WTC11 (cell line): Measurements from ENCODE around the gene CD300H. TPM values are rescaled to one million over a fixed set of nuclear protein-coding genes. Genes with fewer than 3 reads are reported as not detected.

Experiments used
- ATAC-seq: fragments of 200-7000 bp; cut with Tn5 transposase; 2 replicates; pipeline ENCODE4 v1.10.0; 2021; ENCODE audit warnings: mild to moderate bottlenecking, moderate library complexity
- CTCF ChIA-PET: fragments of 300-600 bp; sonication (Branson Sonifier 250); formaldehyde crosslinking; loops from one replicate; lab custom pipeline; 2021; ENCODE audit warnings: antibody characterized with exemption; lab: Charles Lee
- POLR2A ChIA-PET: fragments of 350-600 bp; sonication (Branson Sonifier 250); formaldehyde crosslinking; loops from one replicate; lab custom pipeline; 2021; ENCODE audit warnings: antibody characterized with exemption; lab: Charles Lee
- DNase-seq: peaks from one replicate; pipeline ENCODE4 v3.0.0; 2021; ENCODE audit warnings: low spot score
- H3K27ac Mint-ChIP-seq: 2 replicates; pipeline ENCODE4 v1.8.0; 2021; ENCODE audit warnings: mixed read lengths
- H3K27me3 Mint-ChIP-seq: 2 replicates; pipeline ENCODE4 v1.8.0; 2021; ENCODE audit warnings: low read depth, mild to moderate bottlenecking, moderate library complexity, mixed read lengths
- H3K36me3 Mint-ChIP-seq: 2 replicates; pipeline ENCODE4 v1.8.0; 2021; ENCODE audit warnings: mixed read lengths
- H3K4me1 Mint-ChIP-seq: 2 replicates; pipeline ENCODE4 v1.8.0; 2022; ENCODE audit warnings: mixed read lengths
- H3K4me3 Mint-ChIP-seq: 2 replicates; pipeline ENCODE4 v1.8.0; 2021; ENCODE audit warnings: mild to moderate bottlenecking, moderate library complexity, mixed read lengths
- H3K9me3 Mint-ChIP-seq: 2 replicates; pipeline ENCODE4 v1.8.0; 2021; ENCODE audit warnings: mixed read lengths
- ATF1 ChIP-seq: sonication (generic); formaldehyde crosslinking; IDR thresholded peaks from 2 replicates; pipeline ENCODE4 v1.8.1; 2023; ENCODE audit warnings: mild to moderate bottlenecking, moderate library complexity, missing genetic modification reagents
- CREB1 ChIP-seq: sonication (generic); formaldehyde crosslinking; IDR thresholded peaks from 2 replicates; pipeline ENCODE4 v1.8.0; 2023; ENCODE audit warnings: mild to moderate bottlenecking, missing genetic modification reagents
- FOXJ3 ChIP-seq: sonication (generic); formaldehyde crosslinking; IDR thresholded peaks from 2 replicates; pipeline ENCODE4 v1.9.0; 2021; ENCODE audit warnings: missing genetic modification reagents, mild to moderate bottlenecking, borderline replicate concordance
- GRHL2 ChIP-seq: fragments of 250-450 bp; sonication (Bioruptor Pico); IDR thresholded peaks from 2 replicates; pipeline ENCODE4 v1.8.0; 2022; ENCODE audit warnings: mild to moderate bottlenecking, moderate library complexity; ENCODE audit not compliant: insufficient replicate concordance, severe bottlenecking
- MYBL2 ChIP-seq: sonication (generic); formaldehyde crosslinking; IDR thresholded peaks from 2 replicates; pipeline ENCODE4 v1.8.1; 2023; ENCODE audit warnings: mild to moderate bottlenecking, moderate library complexity, missing genetic modification reagents
- NFATC4 ChIP-seq: fragments of 250-450 bp; sonication (Bioruptor Pico); IDR thresholded peaks from 2 replicates; pipeline ENCODE4 v1.9.0; 2021; ENCODE audit warnings: mild to moderate bottlenecking
- NR3C1 ChIP-seq: sonication (generic); formaldehyde crosslinking; conservative IDR thresholded peaks from 2 replicates; pipeline ENCODE4 v1.8.1; 2023; ENCODE audit warnings: low read depth, mild to moderate bottlenecking, missing genetic modification reagents
- PRRX2 ChIP-seq: fragments of 250-450 bp; sonication (Bioruptor Pico); IDR thresholded peaks from 2 replicates; pipeline ENCODE4 v1.8.0; 2021; ENCODE audit warnings: mild to moderate bottlenecking
- RORB ChIP-seq: fragments of 250-450 bp; sonication (Bioruptor Pico); IDR thresholded peaks from 2 replicates; pipeline ENCODE4 v1.9.0; 2021; ENCODE audit warnings: mild to moderate bottlenecking
- SP1 ChIP-seq: sonication (generic); formaldehyde crosslinking; conservative IDR thresholded peaks from 2 replicates; pipeline ENCODE4 v1.8.1; 2022; ENCODE audit warnings: missing genetic modification reagents
- TEAD1 ChIP-seq: sonication (generic); formaldehyde crosslinking; IDR thresholded peaks from 2 replicates; pipeline ENCODE4 v1.8.0; 2022; ENCODE audit warnings: mild to moderate bottlenecking, missing genetic modification reagents
- ZNF138 ChIP-seq: sonication (generic); formaldehyde crosslinking; conservative IDR thresholded peaks from 2 replicates; pipeline ENCODE4 v1.8.1; 2022; ENCODE audit warnings: mild to moderate bottlenecking, moderate library complexity, missing genetic modification reagents
- ZNF263 ChIP-seq: sonication (generic); formaldehyde crosslinking; IDR thresholded peaks from 2 replicates; pipeline ENCODE4 v1.8.1; 2022; ENCODE audit warnings: low read depth, mild to moderate bottlenecking, moderate library complexity, missing genetic modification reagents
- ZNF317 ChIP-seq: sonication (generic); formaldehyde crosslinking; IDR thresholded peaks from 2 replicates; pipeline ENCODE4 v1.8.1; 2023; ENCODE audit warnings: low read depth, mild to moderate bottlenecking, moderate library complexity, missing genetic modification reagents, borderline replicate concordance
- ZNF416 ChIP-seq: fragments of 250-450 bp; sonication (Bioruptor Pico); IDR thresholded peaks from 2 replicates; pipeline ENCODE4 v1.9.0; 2021; ENCODE audit warnings: mild to moderate bottlenecking, inconsistent platforms
- total RNA-seq: library from RNA; stranded (reverse); gene quantifications from 3 replicates; pipeline ENCODE4 v1.2.3, GENCODE V29; 2021
- TF ChIP-seq, protein P1 (sequence below): sonication (generic); formaldehyde crosslinking; conservative IDR thresholded peaks from 2 replicates; pipeline ENCODE4 v1.8.1; 2022; ENCODE audit warnings: mild to moderate bottlenecking, missing genetic modification reagents
- TF ChIP-seq, protein P2 (sequence below): fragments of 250-450 bp; sonication (Bioruptor Pico); IDR thresholded peaks from 2 replicates; pipeline ENCODE4 v2.1.2; 2022; ENCODE audit warnings: mild to moderate bottlenecking, moderate library complexity
- TF ChIP-seq, protein P3 (sequence below): sonication (generic); formaldehyde crosslinking; IDR thresholded peaks from 2 replicates; pipeline ENCODE4 v1.8.1; 2023; ENCODE audit warnings: mild to moderate bottlenecking, missing genetic modification reagents, moderate library complexity
- TF ChIP-seq, protein P4 (sequence below): fragments of 250-450 bp; sonication (Bioruptor Pico); IDR thresholded peaks from 2 replicates; pipeline ENCODE4 v1.8.0; 2021; ENCODE audit warnings: mild to moderate bottlenecking
- TF ChIP-seq, protein P5 (sequence below): fragments of 250-450 bp; sonication (Bioruptor Pico); conservative IDR thresholded peaks from 2 replicates; pipeline ENCODE4 v1.9.0; 2021; ENCODE audit warnings: mild to moderate bottlenecking
- TF ChIP-seq, protein P6 (sequence below): sonication (generic); formaldehyde crosslinking; IDR thresholded peaks from 2 replicates; pipeline ENCODE4 v1.8.1; 2022; ENCODE audit warnings: missing genetic modification reagents, borderline replicate concordance
- TF ChIP-seq, protein P7 (sequence below): sonication (generic); formaldehyde crosslinking; IDR thresholded peaks from 2 replicates; pipeline ENCODE4 v1.8.0; 2022; ENCODE audit warnings: missing genetic modification reagents
- TF ChIP-seq, protein P8 (sequence below): sonication (generic); formaldehyde crosslinking; IDR thresholded peaks from 2 replicates; pipeline ENCODE4 v1.8.1; 2023; ENCODE audit warnings: mild to moderate bottlenecking, missing genetic modification reagents

The CD300H gene
- total RNA-seq, 1 experiment from 2014 or later, result not detected

DNA sequence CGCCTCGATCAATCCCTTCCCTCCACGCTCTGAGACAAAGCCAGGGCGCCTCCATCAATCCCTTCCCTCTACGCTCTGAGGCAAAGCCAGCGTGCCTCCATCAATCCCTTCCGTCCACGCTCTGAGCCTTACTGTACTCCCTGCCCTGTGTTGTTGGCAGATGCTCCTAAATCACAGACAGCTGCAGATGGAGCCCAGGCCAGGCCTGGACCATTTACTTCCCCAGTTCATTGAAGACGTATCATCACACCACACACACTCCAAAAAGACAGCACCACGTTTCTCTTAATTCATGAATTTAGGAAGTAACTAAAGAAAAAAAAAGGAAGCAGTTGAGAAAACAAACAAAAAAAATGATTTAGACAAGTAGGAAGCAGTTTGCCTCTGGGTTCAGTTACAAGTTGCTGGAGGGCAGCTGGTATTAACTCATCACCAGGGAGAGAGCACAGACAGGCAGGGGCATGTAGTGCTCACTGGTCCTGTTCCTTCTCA lies 32.2 kb upstream of the CD300H start:
- DNase-seq (no peak), ATAC-seq (no peak)
- Mint-ChIP-seq H3K27ac (no peak overlapping the region), H3K36me3 (no peaks in the 10 kb centered on the region), H3K4me1 (peaks cover 7% of the 10 kb centered on the region), H3K27me3 (peaks cover 7% of the 10 kb centered on the region), H3K4me3 (no peak overlapping the region), H3K9me3 (no peaks in the 10 kb centered on the region)
- POLR2A ChIA-PET, result no interaction called here
- CTCF ChIA-PET, result interaction anchor here (1.3 kb wide), 1 partner anchor 231 kb away, joined by 3 read pairs; no protein-coding TSS in a partner anchor
- TF ChIP-seq, protein P1, sequence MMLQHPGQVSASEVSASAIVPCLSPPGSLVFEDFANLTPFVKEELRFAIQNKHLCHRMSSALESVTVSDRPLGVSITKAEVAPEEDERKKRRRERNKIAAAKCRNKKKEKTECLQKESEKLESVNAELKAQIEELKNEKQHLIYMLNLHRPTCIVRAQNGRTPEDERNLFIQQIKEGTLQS (CRISPR knock-in tag), result no peak
- TF ChIP-seq ZNF317 (CRISPR knock-in tag), result no peak
- TF ChIP-seq, protein P2, sequence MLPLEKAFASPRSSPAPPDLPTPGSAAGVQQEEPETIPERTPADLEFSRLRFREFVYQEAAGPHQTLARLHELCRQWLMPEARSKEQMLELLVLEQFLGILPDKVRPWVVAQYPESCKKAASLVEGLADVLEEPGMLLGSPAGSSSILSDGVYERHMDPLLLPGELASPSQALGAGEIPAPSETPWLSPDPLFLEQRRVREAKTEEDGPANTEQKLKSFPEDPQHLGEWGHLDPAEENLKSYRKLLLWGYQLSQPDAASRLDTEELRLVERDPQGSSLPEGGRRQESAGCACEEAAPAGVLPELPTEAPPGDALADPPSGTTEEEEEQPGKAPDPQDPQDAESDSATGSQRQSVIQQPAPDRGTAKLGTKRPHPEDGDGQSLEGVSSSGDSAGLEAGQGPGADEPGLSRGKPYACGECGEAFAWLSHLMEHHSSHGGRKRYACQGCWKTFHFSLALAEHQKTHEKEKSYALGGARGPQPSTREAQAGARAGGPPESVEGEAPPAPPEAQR (CRISPR knock-in tag), result no peak
- TF ChIP-seq NFATC4, result no peak
- TF ChIP-seq, protein P3, sequence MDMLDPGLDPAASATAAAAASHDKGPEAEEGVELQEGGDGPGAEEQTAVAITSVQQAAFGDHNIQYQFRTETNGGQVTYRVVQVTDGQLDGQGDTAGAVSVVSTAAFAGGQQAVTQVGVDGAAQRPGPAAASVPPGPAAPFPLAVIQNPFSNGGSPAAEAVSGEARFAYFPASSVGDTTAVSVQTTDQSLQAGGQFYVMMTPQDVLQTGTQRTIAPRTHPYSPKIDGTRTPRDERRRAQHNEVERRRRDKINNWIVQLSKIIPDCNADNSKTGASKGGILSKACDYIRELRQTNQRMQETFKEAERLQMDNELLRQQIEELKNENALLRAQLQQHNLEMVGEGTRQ, result no peak
- no peak for TF ChIP-seq GRHL2 (CRISPR knock-in tag)
- TF ChIP-seq, protein P4, sequence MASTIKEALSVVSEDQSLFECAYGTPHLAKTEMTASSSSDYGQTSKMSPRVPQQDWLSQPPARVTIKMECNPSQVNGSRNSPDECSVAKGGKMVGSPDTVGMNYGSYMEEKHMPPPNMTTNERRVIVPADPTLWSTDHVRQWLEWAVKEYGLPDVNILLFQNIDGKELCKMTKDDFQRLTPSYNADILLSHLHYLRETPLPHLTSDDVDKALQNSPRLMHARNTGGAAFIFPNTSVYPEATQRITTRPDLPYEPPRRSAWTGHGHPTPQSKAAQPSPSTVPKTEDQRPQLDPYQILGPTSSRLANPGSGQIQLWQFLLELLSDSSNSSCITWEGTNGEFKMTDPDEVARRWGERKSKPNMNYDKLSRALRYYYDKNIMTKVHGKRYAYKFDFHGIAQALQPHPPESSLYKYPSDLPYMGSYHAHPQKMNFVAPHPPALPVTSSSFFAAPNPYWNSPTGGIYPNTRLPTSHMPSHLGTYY (CRISPR knock-in tag), result no peak
- no peak for TF ChIP-seq PRRX2 (CRISPR knock-in tag)
- TF ChIP-seq, protein P5, sequence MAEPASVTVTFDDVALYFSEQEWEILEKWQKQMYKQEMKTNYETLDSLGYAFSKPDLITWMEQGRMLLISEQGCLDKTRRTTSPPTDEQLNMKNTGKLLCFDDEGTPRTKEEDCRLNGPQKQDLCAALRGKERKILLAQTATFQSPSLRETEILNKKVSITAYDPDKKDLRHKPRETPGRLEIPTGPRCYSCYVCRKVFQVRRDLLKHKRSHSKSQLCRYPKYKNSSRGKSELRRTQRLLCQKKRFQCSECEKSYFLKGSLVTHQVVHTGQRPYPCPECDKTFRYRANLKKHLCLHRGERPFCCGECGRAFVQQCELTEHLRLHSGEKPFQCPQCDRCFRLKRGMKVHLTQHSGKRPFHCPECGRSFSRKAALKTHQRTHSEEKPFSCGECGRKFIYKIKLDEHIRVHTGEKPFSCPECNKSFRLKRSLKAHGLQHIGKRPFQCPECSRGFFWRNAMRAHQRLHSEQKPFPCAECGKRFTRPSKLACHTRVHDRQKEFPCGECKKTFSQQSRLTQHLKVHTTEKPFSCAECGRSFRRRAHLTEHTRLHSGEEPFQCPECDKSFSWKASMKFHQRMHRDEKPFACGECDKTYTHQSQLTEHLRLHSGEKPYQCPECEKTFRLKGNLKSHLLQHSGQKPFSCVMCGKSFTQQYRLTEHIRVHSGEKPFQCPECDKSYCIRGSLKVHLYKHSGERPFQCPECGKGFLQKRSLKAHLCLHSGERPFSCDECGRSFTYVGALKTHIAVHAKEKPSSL (CRISPR knock-in tag), result no peak
- TF ChIP-seq, protein P6, sequence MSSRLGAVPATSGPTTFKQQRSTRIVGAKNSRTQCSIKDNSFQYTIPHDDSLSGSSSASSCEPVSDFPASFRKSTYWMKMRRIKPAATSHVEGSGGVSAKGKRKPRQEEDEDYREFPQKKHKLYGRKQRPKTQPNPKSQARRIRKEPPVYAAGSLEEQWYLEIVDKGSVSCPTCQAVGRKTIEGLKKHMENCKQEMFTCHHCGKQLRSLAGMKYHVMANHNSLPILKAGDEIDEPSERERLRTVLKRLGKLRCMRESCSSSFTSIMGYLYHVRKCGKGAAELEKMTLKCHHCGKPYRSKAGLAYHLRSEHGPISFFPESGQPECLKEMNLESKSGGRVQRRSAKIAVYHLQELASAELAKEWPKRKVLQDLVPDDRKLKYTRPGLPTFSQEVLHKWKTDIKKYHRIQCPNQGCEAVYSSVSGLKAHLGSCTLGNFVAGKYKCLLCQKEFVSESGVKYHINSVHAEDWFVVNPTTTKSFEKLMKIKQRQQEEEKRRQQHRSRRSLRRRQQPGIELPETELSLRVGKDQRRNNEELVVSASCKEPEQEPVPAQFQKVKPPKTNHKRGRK (CRISPR knock-in tag), result no peak
- no peak for TF ChIP-seq CREB1 (CRISPR knock-in tag)
- no peak for TF ChIP-seq NR3C1 (CRISPR knock-in tag)

DNA sequence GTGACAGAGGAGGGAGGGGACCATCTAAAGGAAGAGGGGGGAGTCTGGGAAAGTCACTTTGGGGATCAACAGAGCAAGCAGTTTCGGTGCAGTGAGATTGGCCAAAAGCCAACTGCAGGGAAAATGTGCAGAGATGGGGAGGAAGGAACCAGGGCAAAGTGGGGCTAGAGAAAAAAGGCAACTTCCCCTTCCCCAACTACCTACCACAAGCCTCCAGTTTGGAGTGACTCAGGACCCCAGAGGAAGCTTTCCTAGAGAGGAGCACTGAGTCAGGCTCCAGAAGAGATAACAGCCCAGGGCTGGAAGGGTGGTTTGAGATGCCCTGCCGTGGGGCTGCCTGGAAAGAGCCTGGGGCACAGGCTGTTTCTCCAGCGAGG lies 31.7 kb upstream of the CD300H start:
- no peaks in the 10 kb centered on the region for H3K36me3 Mint-ChIP-seq
- peaks cover 7% of the 10 kb centered on the region for H3K27me3 Mint-ChIP-seq
- H3K9me3 Mint-ChIP-seq, result no peaks in the 10 kb centered on the region
- ATAC-seq (no peak), DNase-seq (no peak)
- no peak overlapping the region for H3K4me3 Mint-ChIP-seq
- POLR2A ChIA-PET, result no interaction called here
- peaks cover 7% of the 10 kb centered on the region for H3K4me1 Mint-ChIP-seq
- CTCF ChIA-PET, result interaction anchor here (1.3 kb wide), 1 partner anchor 231 kb away, joined by 3 read pairs; no protein-coding TSS in a partner anchor
- H3K27ac Mint-ChIP-seq, result no peak overlapping the region
- no peak for TF ChIP-seq SP1 (CRISPR knock-in tag)
- TF ChIP-seq MYBL2 (CRISPR knock-in tag), result no peak
- TF ChIP-seq ZNF138 (CRISPR knock-in tag), result no peak
- TF ChIP-seq, protein P7, sequence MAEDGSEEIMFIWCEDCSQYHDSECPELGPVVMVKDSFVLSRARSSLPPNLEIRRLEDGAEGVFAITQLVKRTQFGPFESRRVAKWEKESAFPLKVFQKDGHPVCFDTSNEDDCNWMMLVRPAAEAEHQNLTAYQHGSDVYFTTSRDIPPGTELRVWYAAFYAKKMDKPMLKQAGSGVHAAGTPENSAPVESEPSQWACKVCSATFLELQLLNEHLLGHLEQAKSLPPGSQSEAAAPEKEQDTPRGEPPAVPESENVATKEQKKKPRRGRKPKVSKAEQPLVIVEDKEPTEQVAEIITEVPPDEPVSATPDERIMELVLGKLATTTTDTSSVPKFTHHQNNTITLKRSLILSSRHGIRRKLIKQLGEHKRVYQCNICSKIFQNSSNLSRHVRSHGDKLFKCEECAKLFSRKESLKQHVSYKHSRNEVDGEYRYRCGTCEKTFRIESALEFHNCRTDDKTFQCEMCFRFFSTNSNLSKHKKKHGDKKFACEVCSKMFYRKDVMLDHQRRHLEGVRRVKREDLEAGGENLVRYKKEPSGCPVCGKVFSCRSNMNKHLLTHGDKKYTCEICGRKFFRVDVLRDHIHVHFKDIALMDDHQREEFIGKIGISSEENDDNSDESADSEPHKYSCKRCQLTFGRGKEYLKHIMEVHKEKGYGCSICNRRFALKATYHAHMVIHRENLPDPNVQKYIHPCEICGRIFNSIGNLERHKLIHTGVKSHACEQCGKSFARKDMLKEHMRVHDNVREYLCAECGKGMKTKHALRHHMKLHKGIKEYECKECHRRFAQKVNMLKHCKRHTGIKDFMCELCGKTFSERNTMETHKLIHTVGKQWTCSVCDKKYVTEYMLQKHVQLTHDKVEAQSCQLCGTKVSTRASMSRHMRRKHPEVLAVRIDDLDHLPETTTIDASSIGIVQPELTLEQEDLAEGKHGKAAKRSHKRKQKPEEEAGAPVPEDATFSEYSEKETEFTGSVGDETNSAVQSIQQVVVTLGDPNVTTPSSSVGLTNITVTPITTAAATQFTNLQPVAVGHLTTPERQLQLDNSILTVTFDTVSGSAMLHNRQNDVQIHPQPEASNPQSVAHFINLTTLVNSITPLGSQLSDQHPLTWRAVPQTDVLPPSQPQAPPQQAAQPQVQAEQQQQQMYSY (CRISPR knock-in tag), result no peak
- TF ChIP-seq, protein P8, sequence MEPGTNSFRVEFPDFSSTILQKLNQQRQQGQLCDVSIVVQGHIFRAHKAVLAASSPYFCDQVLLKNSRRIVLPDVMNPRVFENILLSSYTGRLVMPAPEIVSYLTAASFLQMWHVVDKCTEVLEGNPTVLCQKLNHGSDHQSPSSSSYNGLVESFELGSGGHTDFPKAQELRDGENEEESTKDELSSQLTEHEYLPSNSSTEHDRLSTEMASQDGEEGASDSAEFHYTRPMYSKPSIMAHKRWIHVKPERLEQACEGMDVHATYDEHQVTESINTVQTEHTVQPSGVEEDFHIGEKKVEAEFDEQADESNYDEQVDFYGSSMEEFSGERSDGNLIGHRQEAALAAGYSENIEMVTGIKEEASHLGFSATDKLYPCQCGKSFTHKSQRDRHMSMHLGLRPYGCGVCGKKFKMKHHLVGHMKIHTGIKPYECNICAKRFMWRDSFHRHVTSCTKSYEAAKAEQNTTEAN (CRISPR knock-in tag), result no peak
- no peak for TF ChIP-seq ATF1 (CRISPR knock-in tag)
- TF ChIP-seq RORB (CRISPR knock-in tag), result no peak
- no peak for TF ChIP-seq ZNF263
- TF ChIP-seq GRHL2 (CRISPR knock-in tag), result no peak
- TF ChIP-seq ZNF416 (CRISPR knock-in tag), result no peak
- TF ChIP-seq FOXJ3, result no peak
- no peak for TF ChIP-seq TEAD1 (CRISPR knock-in tag)
